ENCODE measurements around the gene MUC5AC.

DNA sequence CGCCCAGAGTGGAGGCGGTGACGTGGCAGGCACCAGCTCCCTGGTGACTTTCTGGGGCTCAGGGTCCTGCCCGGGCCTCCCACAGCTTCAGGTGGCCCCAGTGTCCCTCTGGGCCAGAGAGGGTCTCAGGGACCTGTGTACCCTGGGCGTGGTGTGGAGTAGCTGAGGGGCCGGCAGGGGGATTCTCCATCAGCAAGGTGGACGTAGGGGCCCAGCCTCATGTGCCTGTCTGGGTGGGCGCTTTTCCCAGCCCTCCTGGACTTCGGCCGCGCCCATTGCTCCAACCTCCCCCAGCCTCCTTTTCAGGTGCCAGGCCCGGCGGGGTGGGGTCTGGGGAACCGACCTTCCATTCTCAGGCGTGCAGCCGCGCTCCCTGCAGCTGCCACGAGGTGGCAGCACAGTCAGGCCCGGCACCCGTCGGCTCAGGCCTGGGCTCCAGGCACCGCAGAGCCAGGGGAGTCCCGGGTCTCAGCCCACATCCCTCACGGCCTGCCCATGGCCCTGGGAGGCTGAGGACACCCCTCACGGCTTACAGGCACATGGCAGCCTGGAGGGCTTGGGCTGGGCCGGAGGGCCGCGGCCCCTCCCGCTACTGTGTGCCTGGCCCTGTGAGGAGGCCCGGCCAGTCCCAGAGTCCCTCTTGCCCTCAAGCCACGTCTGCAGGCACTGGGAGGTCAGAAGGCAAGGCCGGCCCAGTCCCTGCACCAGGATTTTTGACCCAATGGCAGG, 45.2 kb downstream of the MUC5AC start:
- no peak for TF ChIP-seq ELF1 (IDR thresholded peaks at IDR 0.05; ENCODE audit: borderline replicate concordance, low read depth)
- TF ChIP-seq SP1 (IDR thresholded peaks at IDR 0.05; ENCODE audit: low read depth) = no peak
- TF ChIP-seq, protein P1, sequence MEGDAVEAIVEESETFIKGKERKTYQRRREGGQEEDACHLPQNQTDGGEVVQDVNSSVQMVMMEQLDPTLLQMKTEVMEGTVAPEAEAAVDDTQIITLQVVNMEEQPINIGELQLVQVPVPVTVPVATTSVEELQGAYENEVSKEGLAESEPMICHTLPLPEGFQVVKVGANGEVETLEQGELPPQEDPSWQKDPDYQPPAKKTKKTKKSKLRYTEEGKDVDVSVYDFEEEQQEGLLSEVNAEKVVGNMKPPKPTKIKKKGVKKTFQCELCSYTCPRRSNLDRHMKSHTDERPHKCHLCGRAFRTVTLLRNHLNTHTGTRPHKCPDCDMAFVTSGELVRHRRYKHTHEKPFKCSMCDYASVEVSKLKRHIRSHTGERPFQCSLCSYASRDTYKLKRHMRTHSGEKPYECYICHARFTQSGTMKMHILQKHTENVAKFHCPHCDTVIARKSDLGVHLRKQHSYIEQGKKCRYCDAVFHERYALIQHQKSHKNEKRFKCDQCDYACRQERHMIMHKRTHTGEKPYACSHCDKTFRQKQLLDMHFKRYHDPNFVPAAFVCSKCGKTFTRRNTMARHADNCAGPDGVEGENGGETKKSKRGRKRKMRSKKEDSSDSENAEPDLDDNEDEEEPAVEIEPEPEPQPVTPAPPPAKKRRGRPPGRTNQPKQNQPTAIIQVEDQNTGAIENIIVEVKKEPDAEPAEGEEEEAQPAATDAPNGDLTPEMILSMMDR (IDR thresholded peaks at IDR 0.05 in 2 of 3, conservative IDR thresholded peaks at IDR 0.05 in 1 of 3; ENCODE audit: borderline replicate concordance in 1 of 3, insufficient read depth in 1 of 3, low read depth in 2 of 3, low read length in 2 of 3) = peak; percentile 71 to 97 (median 83)
- TF ChIP-seq, protein P2, sequence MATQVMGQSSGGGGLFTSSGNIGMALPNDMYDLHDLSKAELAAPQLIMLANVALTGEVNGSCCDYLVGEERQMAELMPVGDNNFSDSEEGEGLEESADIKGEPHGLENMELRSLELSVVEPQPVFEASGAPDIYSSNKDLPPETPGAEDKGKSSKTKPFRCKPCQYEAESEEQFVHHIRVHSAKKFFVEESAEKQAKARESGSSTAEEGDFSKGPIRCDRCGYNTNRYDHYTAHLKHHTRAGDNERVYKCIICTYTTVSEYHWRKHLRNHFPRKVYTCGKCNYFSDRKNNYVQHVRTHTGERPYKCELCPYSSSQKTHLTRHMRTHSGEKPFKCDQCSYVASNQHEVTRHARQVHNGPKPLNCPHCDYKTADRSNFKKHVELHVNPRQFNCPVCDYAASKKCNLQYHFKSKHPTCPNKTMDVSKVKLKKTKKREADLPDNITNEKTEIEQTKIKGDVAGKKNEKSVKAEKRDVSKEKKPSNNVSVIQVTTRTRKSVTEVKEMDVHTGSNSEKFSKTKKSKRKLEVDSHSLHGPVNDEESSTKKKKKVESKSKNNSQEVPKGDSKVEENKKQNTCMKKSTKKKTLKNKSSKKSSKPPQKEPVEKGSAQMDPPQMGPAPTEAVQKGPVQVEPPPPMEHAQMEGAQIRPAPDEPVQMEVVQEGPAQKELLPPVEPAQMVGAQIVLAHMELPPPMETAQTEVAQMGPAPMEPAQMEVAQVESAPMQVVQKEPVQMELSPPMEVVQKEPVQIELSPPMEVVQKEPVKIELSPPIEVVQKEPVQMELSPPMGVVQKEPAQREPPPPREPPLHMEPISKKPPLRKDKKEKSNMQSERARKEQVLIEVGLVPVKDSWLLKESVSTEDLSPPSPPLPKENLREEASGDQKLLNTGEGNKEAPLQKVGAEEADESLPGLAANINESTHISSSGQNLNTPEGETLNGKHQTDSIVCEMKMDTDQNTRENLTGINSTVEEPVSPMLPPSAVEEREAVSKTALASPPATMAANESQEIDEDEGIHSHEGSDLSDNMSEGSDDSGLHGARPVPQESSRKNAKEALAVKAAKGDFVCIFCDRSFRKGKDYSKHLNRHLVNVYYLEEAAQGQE (IDR thresholded peaks at IDR 0.05; ENCODE audit: low read depth) = no peak
- TF ChIP-seq RAD21 (IDR thresholded peaks at IDR 0.05; ENCODE audit: low read depth) = peak; percentile 86
- no peak for TF ChIP-seq POLR2AphosphoS5 (IDR thresholded peaks at IDR 0.05; ENCODE audit: low read depth, low read length)
- TF ChIP-seq ZNF274 (IDR thresholded peaks at IDR 0.05; ENCODE audit: low read depth, low read length) = no peak
- TF ChIP-seq POLR2A (IDR thresholded peaks at IDR 0.05; ENCODE audit: borderline replicate concordance, extremely low read depth, insufficient read depth, insufficient read length) = no peak
